Smooth muscle cell (in vitro differentiated cells): ENCODE results near the gene SLC35B1. TPM values are rescaled to one million over a fixed set of nuclear protein-coding genes. Genes with fewer than 3 reads are reported as not detected.

Source experiments
- DNase-seq: peaks from one replicate; lab custom pipeline; 2025; ENCODE audit not compliant: unreplicated experiment; lab: John Stamatoyannopoulos, UW
- H2AFZ ChIP-seq: fragments of 200-600 bp; sonication (generic); 2 replicates; pipeline ENCODE4 v1.6.0; 2016; ENCODE audit warnings: antibody characterized with exemption, low read depth, mild to moderate bottlenecking
- H3F3A ChIP-seq: fragments of 200-600 bp; sonication (generic); 2 replicates; pipeline ENCODE4 v1.6.0; 2017; ENCODE audit warnings: antibody characterized with exemption, low read depth
- H3K27ac ChIP-seq: fragments of 200-600 bp; sonication (generic); 2 replicates; pipeline ENCODE4 v1.5.1; 2016; ENCODE audit warnings: low read depth, mild to moderate bottlenecking
- H3K27me3 ChIP-seq: fragments of 200-600 bp; sonication (generic); 2 replicates; pipeline ENCODE4 v1.6.1; 2016; ENCODE audit warnings: low read depth, mild to moderate bottlenecking
- H3K36me3 ChIP-seq: fragments of 200-600 bp; sonication (generic); 2 replicates; pipeline ENCODE4 v1.5.1; 2016; ENCODE audit warnings: low read depth
- H3K4me1 ChIP-seq: fragments of 200-600 bp; sonication (generic); 2 replicates; pipeline ENCODE4 v1.5.1; 2016; ENCODE audit warnings: low read depth
- H3K4me2 ChIP-seq: fragments of 200-600 bp; sonication (generic); 2 replicates; pipeline ENCODE4 v1.6.0; 2016; ENCODE audit warnings: mild to moderate bottlenecking
- H3K4me3 ChIP-seq: fragments of 200-600 bp; sonication (generic); 2 replicates; pipeline ENCODE4 v1.5.1; 2016; ENCODE audit warnings: mild to moderate bottlenecking
- H3K79me2 ChIP-seq: fragments of 200-600 bp; sonication (generic); 2 replicates; pipeline ENCODE4 v1.6.0; 2016; ENCODE audit warnings: low read depth, mild to moderate bottlenecking
- H3K9ac ChIP-seq: fragments of 200-600 bp; sonication (generic); 2 replicates; pipeline ENCODE4 v1.6.0; 2016; ENCODE audit warnings: low read depth
- H3K9me3 ChIP-seq: fragments of 200-600 bp; sonication (generic); replicated peaks from 2 replicates; pipeline ENCODE4 v1.5.1; 2016; ENCODE audit warnings: low read depth
- H4K20me1 ChIP-seq: fragments of 200-600 bp; sonication (generic); 2 replicates; pipeline ENCODE4 v1.6.0; 2016; ENCODE audit warnings: low read depth
- WGBS: methylation state at CpG from one replicate; pipeline ENCODE4 v1.1.7; 2016; ENCODE audit warnings: low lambda C conversion rate; 5-methylcytosine and 5-hydroxymethylcytosine counted together
- polyA plus RNA-seq: library from polyadenylated mRNA; unstranded; fragments of >200 nt; fragmentation: Nextera tagmentation; extraction: Ambion mirVana; gene quantifications from 2 replicates; pipeline ENCODE4 v1.2.1, GENCODE V29; 2016
- total RNA-seq: library from RNA; depleted of rRNA; stranded (reverse); fragments of >200 nt; gene quantifications from 2 replicates; pipeline ENCODE4 v1.2.3, GENCODE V29; 2014
- TF ChIP-seq, protein P1 (sequence below): fragments of 200-600 bp; sonication (generic); IDR thresholded peaks from 2 replicates; pipeline ENCODE4 v1.5.1; 2017; ENCODE audit warnings: borderline replicate concordance, mild to moderate bottlenecking, antibody characterized with exemption; ENCODE audit not compliant: insufficient read depth, poor library complexity, severe bottlenecking

The SLC35B1 gene
- total and polyA plus RNA-seq, 2 experiments from 2014 or later: 98.9 to 126 TPM

DNA sequence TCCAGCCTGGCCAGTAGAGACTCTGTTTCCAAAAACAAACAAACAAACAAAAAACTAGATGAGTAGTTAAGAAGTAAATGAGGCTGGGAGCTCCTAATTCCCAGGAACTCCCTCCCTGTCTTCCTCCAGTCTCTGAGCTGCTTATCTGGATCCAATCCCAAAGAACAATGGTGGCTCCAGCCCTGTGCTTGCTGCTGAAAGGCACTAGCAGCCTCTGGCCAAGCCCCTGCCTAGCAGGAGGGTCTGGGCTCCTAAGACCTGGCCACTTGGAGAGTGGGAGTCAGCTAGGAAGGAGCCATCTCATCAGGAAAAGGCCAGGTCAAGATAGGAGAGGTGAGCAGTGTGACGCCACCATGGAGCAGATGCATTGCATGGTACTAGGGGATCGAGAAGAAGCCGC, 14.3 kb upstream of the SLC35B1 start:
- H3K9ac ChIP-seq: no peak overlapping the region
- DNase-seq: no peak
- WGBS: 95% methylated on average over 3 of the region's 3 CpGs

GRCh38 chr17:49717371-49717861, 9.7 kb upstream of the SLC35B1 start:
- Histone ChIP-seq H3K4me2 (no peak overlapping the region), H3K4me1 (no peaks in the 10 kb centered on the region)
- 98% methylated on average over 10 of the region's 10 CpGs for WGBS

More for the DNA sequence above, 14.3 kb upstream of the SLC35B1 start:
- Histone ChIP-seq H4K20me1 (no peaks in the 10 kb centered on the region), H3K4me1 (no peaks in the 10 kb centered on the region), H3K4me2 (no peak overlapping the region), H3K36me3 (no peaks in the 10 kb centered on the region), H3F3A (no peaks in the 10 kb centered on the region), H3K27me3 (no peaks in the 10 kb centered on the region), H3K4me3 (no peak overlapping the region), H3K79me2 (no peaks in the 10 kb centered on the region), H3K27ac (no peak overlapping the region), H3K9me3 (no peaks in the 10 kb centered on the region), H2AFZ (no peak overlapping the region)
- TF ChIP-seq, protein P1, sequence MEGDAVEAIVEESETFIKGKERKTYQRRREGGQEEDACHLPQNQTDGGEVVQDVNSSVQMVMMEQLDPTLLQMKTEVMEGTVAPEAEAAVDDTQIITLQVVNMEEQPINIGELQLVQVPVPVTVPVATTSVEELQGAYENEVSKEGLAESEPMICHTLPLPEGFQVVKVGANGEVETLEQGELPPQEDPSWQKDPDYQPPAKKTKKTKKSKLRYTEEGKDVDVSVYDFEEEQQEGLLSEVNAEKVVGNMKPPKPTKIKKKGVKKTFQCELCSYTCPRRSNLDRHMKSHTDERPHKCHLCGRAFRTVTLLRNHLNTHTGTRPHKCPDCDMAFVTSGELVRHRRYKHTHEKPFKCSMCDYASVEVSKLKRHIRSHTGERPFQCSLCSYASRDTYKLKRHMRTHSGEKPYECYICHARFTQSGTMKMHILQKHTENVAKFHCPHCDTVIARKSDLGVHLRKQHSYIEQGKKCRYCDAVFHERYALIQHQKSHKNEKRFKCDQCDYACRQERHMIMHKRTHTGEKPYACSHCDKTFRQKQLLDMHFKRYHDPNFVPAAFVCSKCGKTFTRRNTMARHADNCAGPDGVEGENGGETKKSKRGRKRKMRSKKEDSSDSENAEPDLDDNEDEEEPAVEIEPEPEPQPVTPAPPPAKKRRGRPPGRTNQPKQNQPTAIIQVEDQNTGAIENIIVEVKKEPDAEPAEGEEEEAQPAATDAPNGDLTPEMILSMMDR: no peak

DNA sequence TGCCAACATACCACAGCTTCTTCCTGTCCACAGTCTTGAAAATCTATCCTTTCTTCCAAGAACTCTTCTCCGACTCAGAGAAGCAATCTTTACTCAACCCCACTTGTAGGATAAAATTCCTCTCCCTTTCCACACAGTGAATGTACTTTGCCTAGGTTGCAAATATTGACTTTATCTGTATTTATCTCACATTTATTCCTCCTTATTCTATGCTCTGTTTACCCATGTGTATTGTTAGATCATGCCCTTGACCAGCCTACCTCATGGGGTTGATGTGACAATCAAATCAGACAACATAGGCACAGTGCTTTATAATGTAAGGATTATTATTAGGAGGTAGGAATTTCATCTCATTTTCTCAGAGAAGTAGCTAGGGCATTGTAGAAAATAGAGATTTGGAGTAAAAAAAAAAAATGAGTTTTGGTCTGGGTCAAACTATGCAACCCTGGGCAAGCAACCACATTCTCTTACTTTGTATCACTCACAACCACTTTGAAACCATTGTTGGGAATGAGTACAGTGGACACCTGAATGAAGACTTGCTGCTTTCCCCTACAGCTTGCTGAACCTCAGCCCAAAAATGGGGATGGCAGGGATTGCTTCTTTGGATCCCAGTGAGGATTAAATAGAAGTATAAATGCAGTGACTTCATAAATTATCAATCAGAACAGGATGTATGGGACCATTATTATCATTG, 9.1 kb upstream of the SLC35B1 start:
- H2AFZ ChIP-seq: no peak overlapping the region
- H3K9ac ChIP-seq: no peak overlapping the region
- H3K79me2 ChIP-seq: no peaks in the 10 kb centered on the region
- H3K36me3 ChIP-seq: no peaks in the 10 kb centered on the region
- H4K20me1 ChIP-seq: no peaks in the 10 kb centered on the region
- no peaks in the 10 kb centered on the region for H3K4me1 ChIP-seq
- H3F3A ChIP-seq: no peaks in the 10 kb centered on the region
- DNase-seq: no peak
- H3K4me2 ChIP-seq: no peak overlapping the region
- H3K9me3 ChIP-seq: no peaks in the 10 kb centered on the region
- H3K4me3 ChIP-seq: no peak overlapping the region
- no peak overlapping the region for H3K27ac ChIP-seq
- WGBS: 100% methylated on average over 1 of the region's 1 CpG
- TF ChIP-seq, protein P1: no peak
- H3K27me3 ChIP-seq: no peaks in the 10 kb centered on the region

More at GRCh38 chr17:49717371-49717861, 9.7 kb upstream of the SLC35B1 start:
- no peaks in the 10 kb centered on the region for H3K27me3 ChIP-seq
- H3K36me3 ChIP-seq: no peaks in the 10 kb centered on the region
- H3K9ac ChIP-seq: no peak overlapping the region
- no peaks in the 10 kb centered on the region for H4K20me1 ChIP-seq
- TF ChIP-seq, protein P1: no peak
- H3F3A ChIP-seq: no peaks in the 10 kb centered on the region
- no peaks in the 10 kb centered on the region for H3K79me2 ChIP-seq
- no peak for DNase-seq
- H3K27ac ChIP-seq: no peak overlapping the region
- no peak overlapping the region for H3K4me3 ChIP-seq
- H2AFZ ChIP-seq: no peak overlapping the region
- H3K9me3 ChIP-seq: no peaks in the 10 kb centered on the region
